HG02973 (cell line): ENCODE results near the gene VTN.
A peak's percentile ranks its signal among the peaks of the same experiment; 100 is the strongest.

Experiments
- ATAC-seq: cut with Tn5 transposase; IDR thresholded peaks from one replicate; pipeline ENCODE4 v1.9.1; 2021; ENCODE audit warnings: moderate library complexity; ENCODE audit not compliant: unreplicated experiment

Gene VTN

GRCh38 chr17:28369684-28370034 is 448 bp downstream of the VTN start:
- no peak for ATAC-seq

DNA sequence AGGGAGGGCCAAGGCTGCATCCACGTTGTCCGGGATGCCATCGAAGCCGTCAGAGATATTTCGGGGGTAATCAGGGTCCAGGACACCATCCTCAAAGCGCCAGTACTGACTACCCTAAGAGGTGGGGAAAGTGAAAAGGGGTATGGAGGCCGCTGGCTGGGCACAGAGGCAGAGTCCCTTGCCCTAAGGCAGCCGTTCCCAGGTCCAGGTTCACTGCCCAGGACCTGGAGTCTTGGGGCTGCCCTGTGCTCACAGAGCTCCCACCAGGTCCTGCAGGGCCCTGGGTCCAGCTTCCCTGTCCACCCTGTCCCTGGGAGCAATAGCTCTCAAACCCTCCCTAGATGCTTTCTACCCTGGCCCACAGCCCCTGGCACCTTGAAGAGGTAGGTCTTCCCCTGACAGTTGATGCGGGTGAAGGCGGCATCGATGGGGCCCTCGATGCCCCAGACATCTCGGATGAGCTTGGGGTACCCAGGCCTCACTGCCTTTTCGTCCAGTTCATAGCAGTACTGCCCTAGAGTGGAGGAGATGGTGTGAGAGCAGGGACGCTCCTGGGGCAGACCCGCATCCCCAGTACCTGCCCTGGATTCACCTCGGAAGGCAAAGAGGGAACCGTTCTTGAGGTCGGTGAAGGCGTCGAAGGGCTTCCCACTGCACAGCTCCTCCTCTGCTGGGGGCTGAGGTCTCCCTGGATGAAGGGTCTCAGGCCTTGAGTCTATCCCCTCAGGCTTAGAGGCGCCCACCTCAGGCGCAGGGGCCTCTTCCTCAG is 1.0 kb downstream of the VTN start:
- ATAC-seq = no peak

GRCh38 chr17:28368306-28368831 is 1.7 kb downstream of the VTN start:
- ATAC-seq = no peak

DNA sequence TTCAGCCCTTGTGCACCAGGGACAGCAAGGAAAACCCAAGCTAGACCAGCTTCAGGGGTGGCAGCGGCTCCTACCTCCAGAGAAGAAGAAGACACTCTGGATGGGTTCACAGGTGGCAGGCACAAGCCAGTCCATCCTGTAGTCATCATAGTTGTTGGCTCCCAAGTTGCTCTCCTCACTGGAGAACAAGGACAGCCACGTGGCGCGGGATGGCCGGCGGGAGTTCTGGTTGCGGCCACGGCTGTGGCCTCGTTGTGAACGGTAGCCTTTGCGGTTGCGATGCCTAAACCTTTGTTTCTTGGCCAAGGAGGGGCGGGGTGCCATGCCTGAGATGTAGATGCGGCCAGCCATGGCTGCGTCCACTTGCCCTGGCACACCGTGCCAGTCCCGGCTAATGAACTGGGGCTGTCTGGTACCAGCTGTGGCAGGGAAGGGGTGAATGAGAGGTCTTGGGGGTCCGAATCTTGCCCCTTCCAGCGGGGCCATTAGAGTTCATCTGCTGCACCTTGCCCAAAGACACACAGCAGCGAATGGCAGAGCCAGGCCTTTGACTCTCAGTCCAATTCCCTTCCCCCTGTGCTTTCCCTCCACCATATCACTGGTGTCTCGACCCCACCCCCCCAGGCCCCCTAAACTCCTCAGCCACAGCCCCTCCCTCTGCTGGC is 2.3 kb downstream of the VTN start:
- ATAC-seq = no peak

DNA sequence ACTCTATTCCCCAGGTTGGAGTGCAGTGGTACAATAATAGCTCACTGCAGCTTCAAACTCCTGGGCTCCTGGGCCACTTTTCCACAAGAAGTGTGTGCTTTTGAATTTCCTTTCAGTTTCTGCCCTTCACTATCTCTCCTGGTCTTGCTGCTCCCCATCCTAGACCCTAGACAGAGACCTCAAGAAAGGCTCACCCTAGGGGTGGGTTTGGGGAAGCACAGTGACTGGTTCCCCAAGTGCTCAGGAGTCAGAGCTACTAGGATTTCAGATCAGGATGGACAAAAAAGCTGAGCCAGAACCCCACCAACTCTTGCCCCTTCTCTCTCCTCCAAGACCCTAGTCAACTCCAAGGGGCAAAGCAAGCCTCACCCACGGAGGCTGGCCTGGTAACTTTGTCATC is 3.5 kb downstream of the VTN start:
- no peak for ATAC-seq

DNA sequence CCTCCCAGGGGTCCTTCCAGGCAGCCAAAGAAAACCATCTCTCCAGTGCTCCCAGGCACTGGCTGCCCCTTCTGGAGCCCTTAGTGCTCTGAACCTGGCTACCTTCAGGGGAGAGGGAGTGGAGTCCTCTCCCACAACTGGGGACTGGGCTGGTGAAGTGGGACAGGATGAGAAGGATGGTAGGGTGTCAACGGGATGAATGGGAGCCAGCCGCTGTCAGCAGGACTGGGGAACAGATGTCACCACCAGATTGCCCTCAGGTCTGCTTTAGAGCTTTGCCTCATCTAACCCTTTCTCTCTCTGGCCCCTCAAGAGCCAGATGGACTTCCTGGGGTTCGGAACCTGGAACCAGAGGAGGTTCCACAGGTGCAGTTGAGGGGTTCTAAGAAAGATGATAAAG is 4.6 kb downstream of the VTN start:
- no peak for ATAC-seq

GRCh38 chr17:28364665-28365363 is 5.3 kb downstream of the VTN start, which contains the start of gene SEBOX:
Gene SEBOX, minus strand, starts transcription at chr17:28365199. Its CDS starts 48 bp downstream, at chr17:28365151.
- no peak for ATAC-seq

GRCh38 chr17:28363776-28364650 is 6.1 kb downstream of the VTN start:
- no peak for ATAC-seq

GRCh38 chr17:28363186-28363585 is 6.9 kb downstream of the VTN start:
- no peak for ATAC-seq

DNA sequence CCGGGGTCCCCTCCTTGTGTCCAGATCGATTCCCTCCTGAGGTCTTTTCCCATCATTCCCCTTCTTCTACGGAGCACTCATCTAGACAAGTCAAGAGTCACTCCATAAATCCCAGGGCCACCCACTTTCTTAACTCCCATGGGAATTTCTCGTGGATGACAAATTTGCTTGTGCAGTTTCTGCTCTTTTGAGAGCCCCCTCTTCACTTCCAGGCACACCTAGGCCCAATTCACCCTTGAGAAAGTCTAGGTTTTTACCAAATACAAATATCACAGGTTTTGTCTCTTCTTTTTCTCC is 12.3 kb downstream of the VTN start:
- no peak for ATAC-seq

GRCh38 chr17:28357061-28357900 is 12.8 kb downstream of the VTN start, which contains the start of gene POLDIP2:
Gene POLDIP2, minus strand, starts transcription at chr17:28357527. Its CDS starts 79 bp downstream, at chr17:28357448.
- ATAC-seq = peak; percentile 90

GRCh38 chr17:28350271-28350670 is 19.8 kb downstream of the VTN start:
- no peak for ATAC-seq

GRCh38 chr17:28348979-28349378 is 21.1 kb downstream of the VTN start:
- ATAC-seq = no peak

DNA sequence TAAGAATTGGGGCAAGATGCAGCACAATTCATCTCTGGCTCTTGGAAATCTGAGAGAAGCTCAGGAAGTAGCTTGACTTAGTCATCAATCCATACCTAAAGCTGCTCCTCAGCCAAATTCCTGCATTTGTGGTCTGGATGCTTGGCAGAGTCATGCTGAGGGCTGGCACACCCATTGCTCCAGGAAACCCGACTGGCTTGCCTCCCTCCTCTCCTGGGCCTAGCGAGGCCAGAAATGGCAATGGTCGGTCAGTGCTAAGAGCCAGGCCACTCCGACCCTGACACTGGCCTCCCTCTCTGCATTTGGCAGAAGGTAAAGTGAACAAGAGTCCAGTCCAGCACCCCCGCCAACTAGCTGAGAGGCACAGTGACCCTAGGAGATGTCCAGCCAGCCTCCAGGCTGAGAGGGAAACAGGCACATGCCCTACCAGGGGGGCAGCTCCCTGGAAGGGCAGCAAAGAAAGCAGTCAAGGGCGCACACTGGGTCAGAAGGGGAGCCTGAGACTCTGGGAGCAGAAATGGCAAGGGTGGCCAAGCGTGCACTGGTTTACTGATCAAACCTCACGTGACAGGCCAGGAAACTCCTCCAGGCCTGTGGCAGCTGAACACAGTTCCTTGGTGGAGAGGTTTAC is 22.7 kb downstream of the VTN start:
- no peak for ATAC-seq

DNA sequence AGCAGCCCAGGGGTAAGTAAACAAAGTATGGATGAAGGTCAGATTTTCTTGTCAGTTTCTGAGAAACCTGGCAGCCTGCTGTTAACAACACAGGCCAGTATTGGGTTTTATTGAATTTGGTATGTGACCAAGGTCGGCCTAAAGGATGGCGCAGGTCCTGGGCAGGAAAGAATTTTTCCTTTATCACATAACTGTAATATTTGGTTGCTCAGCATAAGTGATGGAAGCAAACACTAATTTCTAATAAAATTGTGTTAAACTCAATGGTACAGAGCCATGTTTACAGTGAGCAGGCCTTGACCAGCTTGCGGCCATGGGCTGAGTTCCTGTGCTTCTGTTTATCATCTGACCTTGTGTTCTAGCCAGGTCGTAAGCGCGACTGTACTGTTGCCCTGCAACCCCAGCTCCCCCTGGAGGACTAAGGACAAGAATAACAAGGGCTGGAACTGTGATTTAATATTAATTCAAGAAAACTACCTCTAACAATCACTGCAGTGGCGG is 23.3 kb downstream of the VTN start:
- no peak for ATAC-seq

GRCh38 chr17:28346199-28346580 is 23.9 kb downstream of the VTN start:
- ATAC-seq = no peak

GRCh38 chr17:28345419-28346198 is 24.5 kb downstream of the VTN start:
- no peak for ATAC-seq

GRCh38 chr17:28344435-28344901 is 25.6 kb downstream of the VTN start:
- ATAC-seq = no peak
